CD14-positive monocyte (primary cell): Measurements from ENCODE around the gene FBXO24. TPM values are rescaled to one million over a fixed set of nuclear protein-coding genes. Genes with fewer than 3 reads are reported as not detected.

Source experiments
- DNase-seq, 3 donors: peaks; one replicate each; pipeline ENCODE4 v3.0.0-alpha.2; 2011 to 2022
- H2AFZ ChIP-seq: 2 replicates; pipeline ENCODE4 v1.6.0; 2012; ENCODE audit warnings: mild to moderate bottlenecking, low read depth, low read length, inconsistent platforms; ENCODE audit not compliant: insufficient read depth, poor library complexity, severe bottlenecking
- H3K27ac ChIP-seq, 2 donors: 1 replicate in 1 of 2; 2 replicates in 1 of 2; pipeline ENCODE4 v1.5.1; 2012 to 2013; ENCODE audit warnings: low read length in 2 of 2, control low read depth in 1 of 2, inconsistent platforms in 1 of 2, low read depth in 1 of 2, mild to moderate bottlenecking in 1 of 2
- H3K27me3 ChIP-seq, 2 donors: one replicate each; pipeline versions ENCODE4 v1.6.0 to v1.6.1; 2011 to 2013; ENCODE audit warnings: low read length in 2 of 2; ENCODE audit not compliant: control insufficient read depth in 2 of 2, insufficient read depth in 2 of 2
- H3K36me3 ChIP-seq, 2 donors: replicated peaks in 1 of 2; 1 replicate in 1 of 2; 2 replicates in 1 of 2; pipeline versions ENCODE4 v1.5.1 to v1.6.1; 2012 to 2013; ENCODE audit warnings: low read length in 2 of 2, control low read depth in 1 of 2, inconsistent platforms in 1 of 2, mild to moderate bottlenecking in 1 of 2; ENCODE audit not compliant: insufficient read depth in 2 of 2, control insufficient read depth in 1 of 2
- H3K4me1 ChIP-seq, 2 donors: 1 replicate in 1 of 2; 2 replicates in 1 of 2; pipeline versions ENCODE4 v1.5.1 to v1.6.1; 2012 to 2013; ENCODE audit warnings: low read length in 2 of 2, control low read depth in 1 of 2, inconsistent platforms in 1 of 2, mild to moderate bottlenecking in 1 of 2, moderate library complexity in 1 of 2; ENCODE audit not compliant: insufficient read depth in 2 of 2, control insufficient read depth in 1 of 2
- H3K4me2 ChIP-seq: replicated peaks from 2 replicates; pipeline ENCODE3; 2012; ENCODE audit warnings: low read length, moderate library complexity, mild to moderate bottlenecking; ENCODE audit not compliant: poor library complexity, severe bottlenecking; ENCODE audit errors: extremely low read depth
- H3K4me3 ChIP-seq, 3 experiments: fragments of 200-600 bp in 1 of 3; sonication (generic) in 1 of 3; replicated peaks in 1 of 3; 1 replicate in 2 of 3; 2 replicates in 1 of 3; pipeline ENCODE4 v1.5.1; 2011 to 2013; ENCODE audit warnings: low read length in 3 of 3, mild to moderate bottlenecking in 3 of 3, control low read depth in 2 of 3, low read depth in 2 of 3, inconsistent platforms in 1 of 3, moderate library complexity in 1 of 3
- H3K79me2 ChIP-seq: 2 replicates; pipeline ENCODE4 v1.6.0; 2012; ENCODE audit warnings: mild to moderate bottlenecking, control low read depth, inconsistent platforms, low read length, moderate library complexity; ENCODE audit not compliant: insufficient read depth
- H3K9ac ChIP-seq: 2 replicates; pipeline ENCODE4 v1.6.0; 2017; ENCODE audit warnings: low read length, mild to moderate bottlenecking; ENCODE audit not compliant: insufficient read depth, poor library complexity, severe bottlenecking
- H3K9me3 ChIP-seq, 2 donors: replicated peaks in 1 of 2; 1 replicate in 1 of 2; 2 replicates in 1 of 2; pipeline versions ENCODE4 v1.5.1 to v1.6.1; 2012 to 2013; ENCODE audit warnings: low read length in 2 of 2, control low read depth in 1 of 2; ENCODE audit not compliant: control insufficient read depth in 1 of 2, insufficient read depth in 1 of 2
- H4K20me1 ChIP-seq: 2 replicates; pipeline ENCODE4 v1.6.0; 2012; ENCODE audit warnings: mild to moderate bottlenecking, low read length, control low read depth, moderate library complexity; ENCODE audit not compliant: insufficient read depth
- H3K27ac Mint-ChIP-seq, 7 donors: one replicate each; pipeline ENCODE4 v1.8.0; 2020; ENCODE audit warnings: mild to moderate bottlenecking in 7 of 7, mixed read lengths in 7 of 7, moderate library complexity in 6 of 7, inconsistent platforms in 2 of 7
- H3K27me3 Mint-ChIP-seq, 3 donors: one replicate each; pipeline ENCODE4 v1.8.0; 2021 to 2022; ENCODE audit warnings: low read depth in 3 of 3, mild to moderate bottlenecking in 3 of 3, mixed read lengths in 3 of 3, moderate library complexity in 3 of 3, inconsistent platforms in 1 of 3
- H3K36me3 Mint-ChIP-seq, 2 donors: one replicate each; pipeline ENCODE4 v1.8.0; 2020; ENCODE audit warnings: mixed read lengths in 2 of 2, inconsistent platforms in 1 of 2, mild to moderate bottlenecking in 1 of 2
- H3K4me1 Mint-ChIP-seq: one replicate; pipeline ENCODE4 v1.8.0; 2020; ENCODE audit warnings: mild to moderate bottlenecking, mixed read lengths
- H3K4me3 Mint-ChIP-seq, 2 donors: one replicate each; pipeline ENCODE4 v1.8.0; 2020; ENCODE audit warnings: mild to moderate bottlenecking in 2 of 2, mixed read lengths in 2 of 2, moderate library complexity in 1 of 2
- H3K9me3 Mint-ChIP-seq, 7 donors: one replicate each; pipeline ENCODE4 v1.8.0; 2020 to 2022; ENCODE audit warnings: mixed read lengths in 7 of 7, mild to moderate bottlenecking in 6 of 7, moderate library complexity in 6 of 7, inconsistent platforms in 2 of 7
- WGBS: methylation state at CpG from one replicate; pipeline ENCODE4 v1.1.5; 2013; ENCODE audit warnings: missing lambda C conversion rate; ENCODE audit not compliant: insufficient coverage; 5-methylcytosine and 5-hydroxymethylcytosine counted together
- intact Hi-C, 2 donors: fragments of 100-400 bp; cut with micrococcal nuclease; formaldehyde crosslinking; loops; one replicate each; pipeline versions ENCODE4 v1.15.0 to v1.15.1; 2023
- polyA plus RNA-seq, 3 donors: library from polyadenylated mRNA; depleted of rRNA in 1 of 3; unstranded in 2 of 3; stranded (reverse) in 1 of 3; fragments of 300-500 nt in 2 of 3; fragments of >200 nt in 1 of 3; fragmentation: Illumina TruSeq in 2 of 3; gene quantifications; 1 replicate in 2 of 3; 2 replicates in 1 of 3; pipeline ENCODE4 v1.2.3, GENCODE V29; 2012 to 2021
- TF ChIP-seq, protein P1 (sequence below): fragments of 200-600 bp; IDR thresholded peaks from one replicate; pipeline ENCODE4 v1.8.0; 2022; ENCODE audit warnings: antibody characterized with exemption, mild to moderate bottlenecking

FBXO24 gene
- polyA plus RNA-seq, 3 donors = 0.42 to 1.2 (median 0.69) TPM

DNA sequence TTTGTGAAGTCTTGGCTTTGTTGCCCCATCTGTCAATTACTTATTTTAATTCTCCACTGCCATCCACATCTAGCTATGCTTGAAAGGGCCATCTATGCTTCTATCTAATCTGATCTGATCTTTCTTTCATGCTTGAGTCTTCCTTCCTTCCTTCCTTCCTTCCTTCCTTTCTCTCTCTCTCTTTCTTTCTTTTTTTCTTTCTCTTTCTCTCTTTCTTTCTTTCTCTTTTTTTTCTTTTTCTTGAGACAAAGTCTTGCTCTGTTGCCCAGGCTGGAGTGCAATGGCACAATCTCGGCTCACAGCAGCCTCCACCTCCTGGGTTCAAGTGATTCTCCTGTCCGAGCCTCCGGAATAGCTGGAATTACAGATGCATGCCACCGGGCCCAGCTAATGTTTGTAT lies 43.9 kb downstream of the FBXO24 start:
- H3K4me2 ChIP-seq = no peak overlapping the region
- H2AFZ ChIP-seq = no peak overlapping the region
- H3K36me3 ChIP-seq = no peaks in the 10 kb centered on the region
- Mint-ChIP-seq H3K4me3 (no peak overlapping the region), H3K4me1 (peaks cover 21% of the 10 kb centered on the region), H3K27me3 (peaks cover 16 to 43% (median 42%) of the 10 kb centered on the region in 3 donors), H3K36me3 (no peaks in the 10 kb centered on the region), H3K27ac (no peak overlapping the region), H3K9me3 (peaks cover 0 to 4% (median 0%) of the 10 kb centered on the region in 7 donors)
- no peaks in the 10 kb centered on the region for H3K79me2 ChIP-seq
- 100% methylated on average over 1 of the region's 4 CpGs for WGBS
- H3K4me3 ChIP-seq = no peak overlapping the region
- peaks cover 14 to 25% of the 10 kb centered on the region in 2 donors for H3K4me1 ChIP-seq
- TF ChIP-seq, protein P1, sequence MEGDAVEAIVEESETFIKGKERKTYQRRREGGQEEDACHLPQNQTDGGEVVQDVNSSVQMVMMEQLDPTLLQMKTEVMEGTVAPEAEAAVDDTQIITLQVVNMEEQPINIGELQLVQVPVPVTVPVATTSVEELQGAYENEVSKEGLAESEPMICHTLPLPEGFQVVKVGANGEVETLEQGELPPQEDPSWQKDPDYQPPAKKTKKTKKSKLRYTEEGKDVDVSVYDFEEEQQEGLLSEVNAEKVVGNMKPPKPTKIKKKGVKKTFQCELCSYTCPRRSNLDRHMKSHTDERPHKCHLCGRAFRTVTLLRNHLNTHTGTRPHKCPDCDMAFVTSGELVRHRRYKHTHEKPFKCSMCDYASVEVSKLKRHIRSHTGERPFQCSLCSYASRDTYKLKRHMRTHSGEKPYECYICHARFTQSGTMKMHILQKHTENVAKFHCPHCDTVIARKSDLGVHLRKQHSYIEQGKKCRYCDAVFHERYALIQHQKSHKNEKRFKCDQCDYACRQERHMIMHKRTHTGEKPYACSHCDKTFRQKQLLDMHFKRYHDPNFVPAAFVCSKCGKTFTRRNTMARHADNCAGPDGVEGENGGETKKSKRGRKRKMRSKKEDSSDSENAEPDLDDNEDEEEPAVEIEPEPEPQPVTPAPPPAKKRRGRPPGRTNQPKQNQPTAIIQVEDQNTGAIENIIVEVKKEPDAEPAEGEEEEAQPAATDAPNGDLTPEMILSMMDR = no peak
- H3K27ac ChIP-seq = no peak overlapping the region
- no peaks in the 10 kb centered on the region for H3K9me3 ChIP-seq
- H3K9ac ChIP-seq = no peak overlapping the region
- peaks cover 0 to 13% of the 10 kb centered on the region in 2 donors for H3K27me3 ChIP-seq
- H4K20me1 ChIP-seq = no peaks in the 10 kb centered on the region
- no peak for DNase-seq
- intact Hi-C loops = no loop called here

DNA sequence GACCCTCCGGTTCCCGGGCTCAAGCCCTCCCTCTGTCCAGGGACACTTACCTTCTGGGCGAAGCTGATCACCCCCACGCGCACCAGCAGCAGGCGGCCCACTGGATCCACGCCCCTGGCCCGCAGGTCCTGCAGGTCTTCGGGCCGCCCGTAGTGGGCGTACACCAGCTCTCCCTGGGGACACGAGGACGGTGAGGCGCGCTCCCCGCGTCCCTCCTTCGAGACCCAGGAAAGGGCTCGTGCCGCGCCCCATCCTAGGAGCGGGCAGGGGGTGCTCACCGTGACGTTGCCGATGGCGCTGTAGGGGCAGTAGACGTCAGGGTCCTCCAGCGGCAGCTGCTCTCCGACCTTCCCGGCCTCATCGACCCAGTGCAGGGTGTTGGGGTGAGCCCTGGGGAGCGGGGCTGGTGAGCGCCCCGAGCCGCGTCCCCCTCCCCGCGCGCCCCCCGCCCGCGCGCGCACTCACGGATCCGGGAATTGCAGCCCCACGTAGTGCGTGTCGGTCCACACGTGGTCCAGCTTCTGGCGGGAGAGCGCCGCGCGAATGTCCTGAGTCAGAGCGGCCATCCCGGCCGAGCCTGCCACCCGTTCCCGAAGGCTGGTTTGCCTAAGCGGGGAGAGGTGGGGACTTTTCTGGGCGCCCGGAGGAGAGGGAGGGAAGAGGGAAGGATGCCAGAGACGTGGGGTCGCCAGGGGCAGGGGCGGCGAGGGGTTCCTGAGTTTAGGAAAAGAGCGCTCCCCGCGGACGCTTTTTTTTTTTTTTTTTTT lies 47.0 kb downstream of the FBXO24 start:
- Histone ChIP-seq H3K9ac (peak overlapping the region; percentile 59), H3K36me3 (no peaks in the 10 kb centered on the region), H3K79me2 (no peaks in the 10 kb centered on the region), H3K27me3 (peaks cover 0 to 7% of the 10 kb centered on the region in 2 donors), H3K4me2 (peak overlapping the region; percentile 95), H3K27ac (no peak overlapping the region), H3K4me3 (peak overlapping the region; percentile 28 to 79 (median 50)), H2AFZ (peak overlapping the region; percentile 99), H3K9me3 (no peaks in the 10 kb centered on the region), H4K20me1 (no peaks in the 10 kb centered on the region), H3K4me1 (peaks cover 6 to 14% of the 10 kb centered on the region in 2 donors)
- peaks cover 0 to 4% (median 0%) of the 10 kb centered on the region in 7 donors for H3K9me3 Mint-ChIP-seq
- TF ChIP-seq, protein P1 = peak; percentile 63
- H3K36me3 Mint-ChIP-seq = no peaks in the 10 kb centered on the region
- peaks cover 15 to 34% (median 30%) of the 10 kb centered on the region in 3 donors for H3K27me3 Mint-ChIP-seq
- intact Hi-C loops = no loop called here
- peak overlapping the region; percentile 86 to 95 for H3K4me3 Mint-ChIP-seq
- peak; percentile 40 to 55 (median 49) for DNase-seq
- H3K4me1 Mint-ChIP-seq = peaks cover 14% of the 10 kb centered on the region
- WGBS = under 1% methylated on average over 68 of the region's 72 CpGs
- peak overlapping the region in 5 of 7 donors; percentile 20 to 79 (median 72) for H3K27ac Mint-ChIP-seq
